MM.1S (cell line): ENCODE data around the gene MUC22.

ENCODE experiments used
- EZH2phosphoT487 ChIP-seq: fragments of 300-600 bp; sonication (generic); IDR thresholded peaks from 2 replicates; pipeline ENCODE4 v1.6.1; 2018; ENCODE audit warnings: antibody characterized with exemption, low read length
- TF ChIP-seq, protein P1 (sequence below): fragments of 300-600 bp; sonication (generic); IDR thresholded peaks from 2 replicates; pipeline ENCODE4 v1.5.1; 2016; ENCODE audit warnings: antibody characterized with exemption, low read length, mixed read lengths

DNA sequence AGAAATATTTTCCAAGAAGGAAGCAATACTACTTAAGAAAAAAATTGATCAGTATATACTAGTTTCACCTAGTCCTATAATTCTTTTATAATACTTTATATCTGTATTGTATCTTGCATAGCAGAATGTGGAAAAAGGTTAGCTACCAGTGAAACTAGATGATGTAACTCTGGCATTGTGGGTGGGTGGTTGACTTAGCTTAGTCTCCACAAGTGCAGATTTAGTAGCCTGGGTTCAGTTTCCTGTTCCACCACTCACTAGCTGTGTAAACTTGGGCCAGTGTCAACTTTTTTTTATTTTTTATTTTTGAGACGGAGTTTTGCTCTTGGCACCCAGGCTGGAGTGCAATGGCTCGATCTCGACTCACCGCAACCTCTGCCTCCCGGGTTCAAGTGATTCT is 24.8 kb upstream of the MUC22 start:
- TF ChIP-seq, protein P1, sequence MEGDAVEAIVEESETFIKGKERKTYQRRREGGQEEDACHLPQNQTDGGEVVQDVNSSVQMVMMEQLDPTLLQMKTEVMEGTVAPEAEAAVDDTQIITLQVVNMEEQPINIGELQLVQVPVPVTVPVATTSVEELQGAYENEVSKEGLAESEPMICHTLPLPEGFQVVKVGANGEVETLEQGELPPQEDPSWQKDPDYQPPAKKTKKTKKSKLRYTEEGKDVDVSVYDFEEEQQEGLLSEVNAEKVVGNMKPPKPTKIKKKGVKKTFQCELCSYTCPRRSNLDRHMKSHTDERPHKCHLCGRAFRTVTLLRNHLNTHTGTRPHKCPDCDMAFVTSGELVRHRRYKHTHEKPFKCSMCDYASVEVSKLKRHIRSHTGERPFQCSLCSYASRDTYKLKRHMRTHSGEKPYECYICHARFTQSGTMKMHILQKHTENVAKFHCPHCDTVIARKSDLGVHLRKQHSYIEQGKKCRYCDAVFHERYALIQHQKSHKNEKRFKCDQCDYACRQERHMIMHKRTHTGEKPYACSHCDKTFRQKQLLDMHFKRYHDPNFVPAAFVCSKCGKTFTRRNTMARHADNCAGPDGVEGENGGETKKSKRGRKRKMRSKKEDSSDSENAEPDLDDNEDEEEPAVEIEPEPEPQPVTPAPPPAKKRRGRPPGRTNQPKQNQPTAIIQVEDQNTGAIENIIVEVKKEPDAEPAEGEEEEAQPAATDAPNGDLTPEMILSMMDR = no peak
- TF ChIP-seq EZH2phosphoT487 = no peak
